GM21723 (cell line): Measurements from ENCODE around the gene KPNB1.

Source experiments
- ATAC-seq: cut with Tn5 transposase; IDR thresholded peaks from one replicate; pipeline ENCODE4 v1.9.1; 2021; ENCODE audit warnings: mild to moderate bottlenecking, moderate library complexity; ENCODE audit not compliant: unreplicated experiment

KPNB1 gene

DNA sequence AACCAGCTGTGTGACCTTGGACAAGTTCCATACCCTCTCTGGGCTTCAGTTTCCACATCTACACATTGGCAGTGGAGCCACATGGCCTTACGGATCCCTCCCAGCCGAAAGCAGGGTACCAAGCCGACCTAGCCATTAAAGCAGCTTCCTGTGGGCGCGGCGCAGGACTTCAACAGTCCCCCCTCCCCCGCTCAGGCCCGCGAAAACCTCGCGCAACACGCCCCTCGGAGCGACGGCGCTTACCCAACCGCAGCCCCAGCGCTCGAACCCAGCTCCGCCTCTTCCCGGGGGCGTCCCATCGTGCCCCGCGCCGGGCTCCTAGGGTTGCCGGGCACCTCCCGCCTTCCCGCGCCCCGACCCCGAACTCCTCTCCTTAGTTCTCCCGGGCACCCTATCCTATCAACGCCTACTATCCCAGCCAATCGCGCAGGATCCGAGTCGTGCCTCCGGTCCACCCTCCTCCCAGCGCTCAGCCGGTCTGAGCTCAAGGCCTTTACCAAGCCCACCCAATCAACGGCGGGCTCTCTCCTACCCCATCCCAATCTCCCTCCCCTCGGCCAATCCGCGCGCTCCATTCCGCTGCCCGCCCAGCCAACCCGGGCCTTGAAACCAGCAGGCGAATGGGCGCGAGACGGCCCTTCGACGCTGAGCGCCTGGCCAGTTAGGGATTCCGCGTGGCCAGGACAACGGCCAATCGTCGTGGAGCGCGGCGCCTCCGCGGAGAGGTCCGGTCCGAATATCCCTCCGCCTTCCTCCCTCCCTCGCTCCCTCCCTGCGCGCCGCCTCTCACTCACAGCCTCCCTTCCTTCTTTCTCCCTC is at the start of gene KPNB1:
TSS of gene KPNB1 (plus strand) at position 767 of the 819 bp plus-strand sequence. CDS start 326 bp downstream, outside the sequence.
- peak; percentile 78 for ATAC-seq

DNA sequence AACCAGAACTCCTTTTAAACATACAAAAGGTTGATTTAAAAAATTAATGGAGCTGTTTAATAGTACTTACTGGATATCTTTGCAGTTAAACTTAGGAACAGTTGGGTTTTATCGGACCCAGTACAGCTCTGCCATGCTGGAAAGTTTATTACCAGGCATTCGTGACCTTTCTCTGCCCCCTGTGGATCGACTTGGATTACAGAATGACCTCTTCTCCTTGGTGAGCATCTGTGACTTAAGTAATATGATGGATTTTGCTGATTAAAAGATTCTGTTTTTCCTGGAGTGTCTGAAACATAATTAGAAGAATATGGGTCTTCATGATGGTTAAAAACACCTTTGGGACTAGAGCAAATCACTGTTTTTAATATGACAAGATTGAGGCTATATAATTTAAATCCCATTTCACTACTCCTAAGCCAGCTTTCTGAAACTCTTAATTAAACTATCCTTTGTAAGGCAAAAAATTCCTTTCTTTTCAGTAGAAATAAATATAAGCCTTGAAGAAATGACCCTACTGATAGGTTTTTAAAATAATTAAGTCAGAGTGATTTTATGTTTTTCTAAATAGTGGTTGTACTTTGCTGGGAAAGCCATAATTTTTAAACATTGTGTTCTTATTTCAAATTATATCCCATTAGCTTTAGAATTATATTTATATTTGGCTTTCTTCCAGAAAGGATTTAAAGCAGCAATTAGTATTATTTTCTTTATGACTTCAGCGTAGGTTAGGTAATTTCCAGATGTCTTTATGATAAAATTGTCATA is 45.7 kb upstream of the KPNB1 start:
- ATAC-seq = no peak

DNA sequence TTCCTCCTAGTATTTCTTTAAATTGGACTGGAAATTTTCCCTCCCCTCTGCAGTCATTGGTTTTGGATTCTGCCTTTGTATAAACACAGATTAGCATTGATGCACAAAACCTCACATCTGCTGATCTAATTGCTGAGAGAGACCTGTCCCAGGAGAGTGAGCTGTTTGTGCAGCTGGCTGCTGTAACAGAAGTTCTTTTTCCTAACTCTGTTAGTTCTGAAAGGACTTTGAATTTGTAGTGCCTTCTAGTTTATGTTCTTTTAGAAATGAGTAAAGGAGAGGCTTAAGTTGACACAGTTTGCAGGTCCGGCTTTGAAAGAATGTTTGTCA is 45.2 kb upstream of the KPNB1 start:
- no peak for ATAC-seq

DNA sequence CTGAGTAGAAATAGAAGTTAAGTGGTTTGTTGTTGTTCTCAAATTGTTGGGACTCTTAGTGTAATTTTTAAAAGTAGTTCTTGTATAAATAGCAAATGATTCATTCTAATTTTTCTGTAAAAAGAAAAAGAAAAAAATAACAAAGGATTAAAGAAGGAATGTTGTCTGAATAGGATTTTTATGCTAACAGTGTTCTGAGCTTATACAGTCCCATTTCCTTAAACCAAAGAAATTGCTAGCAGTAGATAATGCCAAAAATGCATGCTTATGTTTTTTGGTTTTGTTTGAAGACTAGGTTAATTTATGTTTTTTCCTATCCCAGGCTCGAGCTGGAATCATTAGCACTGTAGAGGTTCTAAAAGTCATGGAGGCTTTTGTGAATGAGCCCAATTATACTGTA is 44.7 kb upstream of the KPNB1 start:
- ATAC-seq = no peak

DNA sequence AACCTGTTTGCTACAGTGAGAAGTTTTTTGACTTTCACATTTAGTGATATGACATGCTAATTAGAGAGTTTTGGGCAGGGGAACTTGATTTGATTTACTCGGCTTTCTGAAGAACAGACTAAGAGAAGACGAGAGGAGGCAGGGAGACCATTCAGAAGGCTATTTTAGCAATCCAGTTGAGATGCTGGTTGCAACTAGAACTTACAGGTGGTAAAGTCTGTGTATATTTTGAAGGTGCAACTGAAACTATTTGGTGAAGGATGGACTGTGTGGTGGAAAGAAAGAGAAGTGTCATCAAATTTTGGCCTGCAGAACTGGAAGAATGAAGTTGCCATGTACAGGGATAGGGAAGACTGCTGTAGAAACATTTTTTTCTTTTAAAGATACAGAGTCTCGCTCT is 42.2 kb upstream of the KPNB1 start:
- ATAC-seq = no peak

DNA sequence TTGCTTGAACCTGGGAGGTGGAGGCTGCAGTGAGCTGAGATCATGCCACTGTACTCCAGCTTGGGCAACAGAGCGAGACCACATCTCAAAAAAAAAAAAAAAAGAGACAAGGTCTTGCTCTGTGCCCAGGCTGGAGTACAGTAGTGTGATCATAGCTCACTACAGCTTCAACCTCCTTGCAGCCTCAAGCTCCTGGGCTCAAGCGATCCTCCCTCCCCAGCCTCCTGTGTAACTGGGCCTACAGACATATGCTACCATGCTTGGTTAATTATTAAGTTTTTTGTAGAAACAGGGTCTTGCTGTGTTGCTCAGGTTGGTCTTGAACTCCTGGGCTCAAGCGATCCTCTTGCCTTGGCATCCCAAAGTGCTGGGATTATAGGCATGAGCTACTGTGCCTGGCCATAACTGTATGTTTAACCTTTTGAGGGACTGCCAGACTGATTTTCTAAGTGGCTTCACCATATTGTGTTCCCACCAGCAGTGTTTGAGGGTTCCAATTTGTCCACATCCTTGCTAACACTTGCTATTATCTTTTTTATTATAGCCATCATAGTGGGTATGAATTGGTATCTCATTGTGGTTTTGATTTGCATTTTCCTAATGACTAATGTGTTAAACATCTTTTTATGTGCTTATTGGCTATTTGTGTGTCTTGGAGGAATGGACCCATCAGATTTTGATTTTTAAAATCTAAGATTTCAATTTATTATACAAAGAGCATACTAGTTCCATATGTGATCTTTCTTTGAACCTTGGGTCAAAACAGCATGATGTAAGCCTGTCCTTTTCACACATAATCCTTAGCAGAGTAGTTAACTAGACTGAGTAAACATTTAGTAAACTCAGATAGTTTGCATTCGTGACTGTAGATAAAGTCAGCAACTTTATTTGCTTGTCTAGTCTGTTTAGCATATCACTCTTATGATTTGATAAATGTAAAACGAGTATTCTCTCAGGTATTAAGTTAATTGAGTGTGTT is 38.1 kb upstream of the KPNB1 start:
- ATAC-seq = no peak

DNA sequence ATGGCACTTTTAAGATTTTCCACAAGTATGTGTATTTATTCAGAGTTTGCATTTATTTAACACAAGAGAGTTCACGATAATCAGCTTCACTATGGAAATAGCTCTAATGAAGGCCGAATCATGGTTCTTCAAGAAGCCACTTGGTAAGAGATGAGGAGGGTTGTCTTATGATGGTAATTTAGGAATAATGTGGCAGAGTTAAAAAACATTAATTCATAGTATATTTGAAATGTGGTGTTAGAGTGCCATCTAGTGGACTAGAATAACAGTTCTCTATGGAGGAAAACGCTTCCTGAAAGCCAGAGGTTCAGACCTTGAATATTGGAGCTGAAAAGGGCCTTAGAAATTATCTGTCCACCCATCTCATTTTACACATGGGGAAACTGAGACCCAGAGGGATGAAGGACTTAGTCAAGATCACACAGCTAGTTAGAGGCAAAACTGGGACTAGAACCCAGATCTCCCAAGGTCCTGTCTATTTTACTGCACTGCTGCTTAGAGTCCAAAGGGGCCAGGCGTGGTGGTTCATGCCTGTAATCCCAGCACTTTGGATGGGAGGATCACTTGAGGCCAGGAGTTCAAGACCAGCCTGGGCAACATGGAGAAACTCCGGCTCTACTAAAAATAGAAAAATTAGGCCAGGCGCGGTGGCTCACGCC is 33.8 kb upstream of the KPNB1 start:
- ATAC-seq = no peak

DNA sequence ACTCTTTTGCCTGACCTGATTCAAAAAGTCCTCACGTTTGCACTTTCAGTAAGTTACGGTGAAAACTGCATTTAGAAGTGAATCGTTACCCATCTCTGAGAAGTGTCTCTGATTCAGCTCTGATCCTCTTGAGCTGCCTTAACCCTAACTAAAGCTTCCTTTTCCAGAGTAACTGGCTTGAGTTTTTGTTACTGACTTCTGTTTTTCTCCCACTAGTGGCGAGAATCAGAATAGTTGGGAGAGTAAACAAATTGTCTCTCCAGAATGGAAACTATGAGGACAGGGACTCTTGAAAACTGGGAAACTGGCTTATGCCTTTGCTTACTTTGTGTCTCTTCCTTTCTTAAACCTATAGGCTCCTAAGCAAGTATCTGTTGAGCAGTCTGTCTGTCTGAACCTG is 31.3 kb upstream of the KPNB1 start:
- no peak for ATAC-seq

DNA sequence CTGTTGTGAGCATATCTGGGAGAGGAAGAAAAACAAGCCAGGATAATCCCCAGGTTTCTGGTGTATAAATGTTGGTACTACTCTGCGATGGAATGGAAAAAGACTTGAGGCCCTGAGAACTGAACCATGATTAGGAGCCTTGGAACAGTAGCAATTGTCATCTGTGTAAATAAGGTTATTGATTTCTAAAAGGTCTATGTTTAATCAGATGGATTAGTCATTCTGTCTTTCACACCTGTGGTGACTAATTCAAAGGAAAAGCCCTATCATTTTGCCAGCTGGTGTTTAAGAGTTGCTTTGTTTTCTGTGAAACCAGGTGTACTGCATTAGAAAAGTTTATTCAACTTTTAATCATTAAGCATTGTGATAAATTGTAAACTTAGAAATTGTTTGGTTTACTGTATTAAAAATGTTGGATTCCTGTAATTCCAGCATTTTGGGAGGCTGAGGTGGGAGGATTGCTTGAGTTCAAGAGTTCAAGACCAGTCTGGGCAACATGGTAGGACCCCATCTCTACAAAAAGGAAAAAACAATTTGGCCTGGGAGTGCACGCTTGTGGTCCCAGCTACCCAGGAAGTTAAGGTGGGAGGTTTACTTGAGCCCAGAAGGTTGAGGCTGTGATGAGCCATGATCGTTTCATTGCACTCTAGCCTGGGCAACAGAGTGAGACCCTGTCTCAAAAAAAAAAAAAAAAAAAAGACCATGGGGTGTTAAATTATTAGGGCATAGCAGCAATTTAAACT is 29.0 kb upstream of the KPNB1 start:
- ATAC-seq = no peak

DNA sequence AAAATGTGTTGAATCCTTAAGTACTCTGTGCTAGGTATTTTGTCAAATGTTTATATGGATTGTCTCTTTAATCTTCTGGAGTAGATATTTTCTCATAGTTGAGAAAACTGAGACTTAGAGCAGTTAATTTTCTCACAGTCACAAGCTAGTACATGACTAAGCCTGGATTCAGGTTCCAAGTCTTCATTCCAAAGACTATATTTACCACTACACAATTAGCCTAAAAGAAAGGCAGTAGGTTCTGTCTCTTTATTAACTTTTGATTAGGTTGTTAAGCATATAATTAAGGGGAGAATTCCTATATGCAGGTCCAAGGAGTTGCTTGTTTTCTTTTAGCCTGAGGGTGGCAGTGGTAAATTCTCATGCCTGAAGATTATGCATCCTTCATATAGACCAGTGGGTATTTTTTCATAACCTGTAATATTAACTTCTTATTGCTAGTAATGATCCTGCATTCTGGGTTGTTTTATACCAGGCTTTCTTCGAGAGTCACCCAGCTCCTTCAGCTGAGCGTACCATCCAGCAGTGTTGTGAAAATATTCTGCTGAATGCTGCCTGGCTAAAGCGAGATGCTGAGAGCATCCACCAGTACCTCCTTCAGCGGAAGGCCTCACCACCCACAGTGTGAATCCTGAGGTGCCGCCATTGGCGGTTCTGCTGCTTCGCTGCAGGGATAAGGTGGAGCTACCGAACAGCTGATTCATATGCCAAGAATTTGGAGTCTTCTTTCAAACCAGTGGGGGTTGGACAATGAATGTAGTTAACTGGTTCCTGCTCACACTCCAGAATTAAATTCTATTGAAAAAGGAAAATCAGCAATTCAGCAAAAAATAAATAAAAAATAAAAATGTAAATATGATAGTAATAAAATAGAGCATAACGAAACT is 28.2 kb upstream of the KPNB1 start:
- no peak for ATAC-seq

DNA sequence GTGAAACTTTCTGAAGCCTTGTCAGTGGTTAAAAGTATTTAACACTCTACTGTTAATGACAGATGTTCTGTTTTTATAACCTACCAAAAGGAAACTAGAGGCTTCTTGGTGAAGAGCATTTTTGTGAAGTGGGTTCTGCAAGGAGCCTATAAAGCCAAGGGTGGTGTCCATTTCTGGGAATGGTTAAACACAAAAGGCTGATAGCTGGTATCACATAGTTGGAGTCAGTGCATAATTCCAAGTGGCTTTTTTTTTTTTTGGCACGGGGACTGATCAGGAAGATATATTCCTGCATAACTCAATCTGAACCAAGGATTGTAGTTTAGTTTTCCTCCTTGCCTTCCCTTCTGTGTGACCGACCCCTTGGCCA is 27.6 kb upstream of the KPNB1 start:
- no peak for ATAC-seq

DNA sequence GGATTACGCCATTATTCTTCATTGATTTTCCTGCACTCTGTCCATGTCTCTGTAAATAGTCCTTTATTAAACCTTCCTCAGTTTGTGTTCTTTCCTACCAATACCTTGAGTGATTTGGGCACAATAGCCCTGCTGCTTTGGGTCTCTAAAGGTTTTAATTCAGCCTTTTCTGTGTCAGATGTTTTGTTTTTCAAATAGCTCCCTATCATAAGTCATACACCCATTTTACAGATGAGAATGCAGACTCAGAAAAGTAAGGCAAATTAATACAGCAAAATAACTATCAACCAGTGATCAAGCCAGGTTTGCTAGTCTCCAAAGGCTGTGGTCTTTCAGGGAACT is 25.0 kb upstream of the KPNB1 start:
- no peak for ATAC-seq

DNA sequence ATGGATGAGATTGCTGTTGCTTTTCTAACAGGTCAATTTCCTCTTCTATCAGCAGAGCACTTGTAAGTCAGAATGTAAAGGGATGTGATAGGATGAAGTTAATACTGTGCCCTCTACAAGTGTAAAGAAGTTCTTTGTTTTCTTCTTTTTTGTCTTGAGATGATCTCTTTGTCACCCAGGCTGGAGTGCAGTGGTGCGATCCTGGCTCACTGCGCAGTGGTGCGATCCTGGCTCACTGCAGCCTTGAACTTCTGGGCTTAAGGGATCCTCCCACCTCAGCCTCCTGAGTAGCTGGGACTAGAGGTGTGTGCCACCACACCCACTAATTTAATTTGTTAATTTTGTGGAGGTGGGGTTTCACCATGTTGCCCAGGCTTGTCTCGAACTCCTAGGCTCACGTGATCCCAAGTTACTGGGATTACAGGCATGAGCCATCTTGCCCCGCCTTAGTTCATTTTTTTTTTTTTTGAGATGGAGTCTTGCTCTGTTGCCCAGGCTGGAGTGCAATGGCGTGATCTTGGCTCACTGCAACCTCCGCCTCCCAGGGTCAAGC is 21.6 kb upstream of the KPNB1 start:
- ATAC-seq = no peak

DNA sequence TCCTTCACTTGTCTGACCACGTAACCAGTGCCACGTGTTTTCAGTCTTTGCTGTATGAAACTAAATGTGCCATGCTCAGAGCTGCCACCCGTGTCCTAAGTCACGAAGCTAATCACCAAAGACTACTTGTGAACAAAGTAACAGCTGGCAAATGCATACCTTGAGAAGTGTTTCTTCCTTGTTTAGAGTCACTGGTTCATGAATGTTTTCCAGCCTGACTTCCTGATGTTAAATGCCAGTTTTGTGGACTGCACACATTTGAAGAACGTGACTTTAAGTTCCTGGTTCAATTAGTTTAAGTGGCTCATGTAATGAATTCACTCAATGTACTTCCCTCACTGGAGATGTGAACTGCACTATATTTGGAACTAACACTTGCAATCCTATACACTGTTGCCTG is 19.9 kb upstream of the KPNB1 start:
- no peak for ATAC-seq

DNA sequence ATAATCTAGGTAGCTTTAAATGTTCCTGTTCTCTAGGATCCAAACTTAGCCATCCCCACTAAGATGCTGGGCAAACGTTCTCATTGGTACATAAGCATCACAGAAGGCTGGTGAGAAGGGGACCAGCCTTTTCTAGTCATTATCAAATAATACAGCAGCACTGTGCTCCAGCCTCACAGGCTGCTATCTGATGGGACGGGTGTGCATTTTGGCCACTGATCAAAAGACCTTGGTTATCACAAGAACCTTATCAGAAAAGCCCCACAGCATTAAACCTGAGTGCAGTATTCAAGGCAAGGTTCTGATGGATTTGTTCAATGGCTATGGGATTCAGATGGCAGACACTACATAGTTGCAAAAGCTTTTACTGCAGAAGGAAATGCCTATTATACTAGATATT is 19.1 kb upstream of the KPNB1 start:
- no peak for ATAC-seq

DNA sequence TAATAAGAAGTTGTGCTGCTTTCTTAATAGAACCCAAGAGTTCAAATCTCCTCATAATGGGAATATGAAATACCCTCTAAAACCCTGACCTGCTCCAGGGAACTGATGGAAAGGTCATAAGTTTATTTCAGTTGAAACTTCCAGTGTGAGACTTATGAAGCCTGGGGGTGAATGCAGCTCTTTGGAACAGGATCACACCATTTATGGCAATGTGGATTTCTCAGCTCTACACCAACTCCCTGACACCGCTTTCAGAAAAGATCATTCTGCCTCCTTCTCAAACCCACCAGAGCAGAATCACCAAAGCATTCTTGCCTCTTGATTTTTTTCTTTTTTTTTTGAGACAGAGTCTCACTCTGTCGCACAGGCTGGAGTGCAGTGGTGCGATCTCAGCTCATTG is 16.7 kb upstream of the KPNB1 start:
- no peak for ATAC-seq

DNA sequence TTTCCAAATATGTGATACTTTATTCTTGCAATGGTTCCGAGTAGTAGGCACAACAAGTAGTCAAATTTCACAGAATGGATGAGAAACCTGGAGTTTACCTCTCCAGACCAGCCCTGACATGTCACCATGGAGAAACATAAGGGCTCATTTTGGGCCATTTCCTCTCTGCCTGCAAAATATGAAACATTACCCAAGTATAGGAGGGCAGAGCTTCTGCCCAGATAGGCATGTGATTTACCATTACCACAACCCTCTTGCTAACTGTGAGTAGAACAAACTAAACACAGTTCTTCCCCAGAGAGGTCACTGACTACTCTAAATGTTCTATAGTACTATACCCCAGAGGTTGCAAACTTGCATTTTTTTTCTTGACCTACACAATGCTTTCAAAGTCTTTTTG is 15.7 kb upstream of the KPNB1 start:
- ATAC-seq = no peak

DNA sequence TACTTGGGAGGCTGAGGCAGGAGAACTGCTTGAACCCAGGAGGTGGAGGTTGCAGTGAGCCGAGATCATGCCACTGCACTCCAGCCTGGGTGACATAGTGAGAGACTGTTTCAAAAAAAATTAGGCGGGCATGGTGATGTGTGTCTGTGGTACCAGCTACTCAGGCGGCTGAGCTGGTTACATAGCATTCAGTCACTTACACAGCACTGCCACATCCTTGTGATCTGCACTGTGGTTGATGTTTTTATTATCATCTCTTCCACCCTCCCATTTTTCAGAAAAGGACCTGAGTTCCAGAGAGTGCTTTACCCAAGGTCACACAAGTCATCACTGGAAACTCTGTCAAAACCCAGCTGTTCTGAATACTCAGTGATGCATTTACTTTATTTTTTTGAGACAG is 14.8 kb upstream of the KPNB1 start:
- ATAC-seq = no peak

DNA sequence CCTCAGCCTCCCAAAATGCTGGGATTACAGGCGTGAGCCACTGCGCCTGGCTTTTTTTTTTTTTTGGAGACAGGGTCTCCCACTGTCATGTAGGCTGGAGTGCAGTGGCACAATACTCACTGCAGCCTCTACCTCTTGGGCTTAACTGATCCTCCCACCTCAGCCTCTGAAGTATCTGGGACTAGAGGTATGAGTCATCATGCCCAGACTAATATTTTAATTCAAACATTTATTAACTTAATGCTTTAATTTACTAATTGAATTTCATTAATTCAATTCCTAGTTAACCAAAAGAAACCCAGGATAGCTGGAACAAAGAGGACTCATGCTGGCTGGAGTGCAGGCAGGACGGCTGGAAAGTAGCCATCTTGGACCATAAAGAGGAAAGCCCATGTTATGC is 14.0 kb upstream of the KPNB1 start:
- ATAC-seq = no peak
